ENCODE data around the gene ADCYAP1R1. TPM values are rescaled to one million over a fixed set of nuclear protein-coding genes. Genes with fewer than 3 reads are reported as not detected.

The ADCYAP1R1 gene
- polyA plus RNA-seq (ENCODE audit: insufficient read depth in 1 of 5, insufficient read length in 5 of 5, low replicate concordance in 1 of 5): 1 to 10 TPM in 4 of 5 donors, under 1 TPM in 1; 0.61 to 2.5 (median 1.5) TPM
- long read RNA-seq, donor 1: 0 reads
- long read RNA-seq, donor 2: 0 reads
- long read RNA-seq, donor 3: 0 reads
- long read RNA-seq, donor 4: 0 reads
- long read RNA-seq, donor 5: 0 reads
- long read RNA-seq, donor 6: 0 reads
- long read RNA-seq, donor 7: 0 reads
- long read RNA-seq, donor 8: 0 reads

GRCh38 chr7:31051598-31052486, at the start of gene ADCYAP1R1:
ADCYAP1R1 (plus strand) TSS chr7:31052308; CDS start chr7:31063265, 10,957 bp downstream.
- peak; percentile 22 to 23 for DNase-seq

- DNase-seq: no peak
Measured at GRCh38 chr7:31003097-31003496, 49.0 kb upstream of the ADCYAP1R1 start.

GRCh38 chr7:31003721-31004120, 48.4 kb upstream of the ADCYAP1R1 start:
- DNase-seq: no peak

DNA sequence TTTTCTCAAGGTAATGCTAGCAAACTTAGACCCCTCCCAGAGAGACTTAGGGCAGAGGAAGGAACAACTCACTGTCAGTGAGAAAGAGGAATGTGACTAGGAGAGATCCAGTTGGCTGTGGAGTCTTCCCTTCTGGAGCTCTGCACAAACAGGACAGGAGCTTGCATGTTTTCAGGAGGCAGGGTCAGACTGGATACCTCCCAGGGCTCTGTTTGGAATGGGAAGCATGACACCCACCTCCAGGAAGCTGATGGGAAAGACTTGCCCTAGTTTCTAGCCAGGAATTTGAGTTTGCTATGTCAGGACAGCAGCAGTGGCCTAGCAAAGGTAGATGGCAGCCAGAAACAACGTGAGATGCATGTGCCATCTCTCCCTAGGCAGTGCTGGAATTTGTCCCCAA, 47.7 kb upstream of the ADCYAP1R1 start:
- no peak for DNase-seq

DNA sequence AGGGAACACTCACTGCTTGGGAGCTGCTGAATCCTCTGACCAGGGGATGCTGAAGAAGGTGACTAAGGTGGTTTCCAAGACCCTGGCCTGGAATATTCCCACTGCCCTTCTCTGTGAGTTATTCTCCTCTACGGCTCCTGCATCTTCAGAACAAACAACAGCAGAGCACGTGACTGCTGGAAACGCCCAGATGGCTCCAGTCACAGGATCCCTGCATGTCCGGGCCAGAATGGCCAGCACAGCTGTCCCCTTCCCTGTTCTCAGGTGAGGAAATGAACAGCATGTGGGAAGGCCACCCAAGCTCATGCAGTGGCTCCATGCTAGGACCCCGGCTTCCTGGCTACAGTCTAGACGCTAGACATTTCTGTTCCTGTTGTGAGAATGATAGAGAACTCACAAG, 45.3 kb upstream of the ADCYAP1R1 start:
- DNase-seq: no peak

GRCh38 chr7:31007634-31008033, 44.5 kb upstream of the ADCYAP1R1 start:
- no peak for DNase-seq

GRCh38 chr7:31014826-31015225, 37.3 kb upstream of the ADCYAP1R1 start:
- DNase-seq: no peak

GRCh38 chr7:31017032-31017675, 35.0 kb upstream of the ADCYAP1R1 start:
- DNase-seq: no peak

- DNase-seq: no peak
Measured at GRCh38 chr7:31017721-31018120, 34.4 kb upstream of the ADCYAP1R1 start.

- DNase-seq: no peak
Measured at GRCh38 chr7:31019509-31019908, 32.6 kb upstream of the ADCYAP1R1 start.

GRCh38 chr7:31020161-31020560, 31.9 kb upstream of the ADCYAP1R1 start:
- DNase-seq: no peak

- DNase-seq: no peak
Measured at GRCh38 chr7:31020652-31021051, 31.5 kb upstream of the ADCYAP1R1 start.

- DNase-seq: no peak
Measured at GRCh38 chr7:31022117-31022516, 30.0 kb upstream of the ADCYAP1R1 start.

- no peak for DNase-seq
Measured at GRCh38 chr7:31022726-31023125, 29.4 kb upstream of the ADCYAP1R1 start.

GRCh38 chr7:31023877-31024276, 28.2 kb upstream of the ADCYAP1R1 start:
- no peak for DNase-seq

DNA sequence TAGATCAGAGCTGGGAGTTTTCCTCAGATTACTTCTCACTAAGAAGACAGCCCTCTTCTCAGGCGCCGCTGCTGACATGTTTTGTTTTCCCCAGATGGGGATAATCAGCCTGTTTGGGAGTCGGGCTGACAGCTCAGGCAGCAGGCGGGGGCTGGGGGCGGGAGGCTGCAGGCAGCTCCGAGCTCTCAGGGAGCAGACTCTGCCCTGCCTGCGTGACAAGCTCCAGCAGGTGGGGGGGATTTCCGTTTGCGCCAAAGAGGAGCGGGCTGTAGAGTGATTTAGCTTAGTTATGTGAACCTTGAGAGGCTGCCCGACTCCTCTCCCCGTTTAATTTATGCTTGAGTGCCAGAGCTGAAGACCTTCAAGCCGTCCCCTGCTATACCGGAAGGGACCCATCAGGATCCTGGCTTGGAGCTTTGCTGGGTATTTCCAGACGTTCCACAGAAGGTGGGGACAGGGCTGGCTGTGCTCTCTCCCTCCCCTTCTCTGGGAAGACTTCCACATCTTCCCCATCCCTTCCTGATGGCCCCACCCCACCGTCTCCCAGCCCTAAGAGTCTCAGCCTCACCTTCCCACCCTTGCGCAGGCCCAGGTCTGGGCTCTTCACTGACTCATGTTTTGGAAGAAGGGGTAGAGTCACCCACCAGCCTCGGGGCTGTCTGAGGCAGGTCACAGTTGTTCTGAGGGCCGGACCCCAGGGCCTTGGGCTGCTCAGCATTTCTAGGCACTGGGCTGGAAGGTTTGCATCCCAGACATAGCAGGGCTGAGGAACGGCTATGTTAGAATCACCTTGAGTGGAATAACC, 24.7 kb upstream of the ADCYAP1R1 start:
- peak; percentile 39 to 45 for DNase-seq

- no peak for DNase-seq
Measured at GRCh38 chr7:31028006-31028405, 24.1 kb upstream of the ADCYAP1R1 start.

- DNase-seq: no peak
Measured at GRCh38 chr7:31028417-31028992, 23.6 kb upstream of the ADCYAP1R1 start.

DNA sequence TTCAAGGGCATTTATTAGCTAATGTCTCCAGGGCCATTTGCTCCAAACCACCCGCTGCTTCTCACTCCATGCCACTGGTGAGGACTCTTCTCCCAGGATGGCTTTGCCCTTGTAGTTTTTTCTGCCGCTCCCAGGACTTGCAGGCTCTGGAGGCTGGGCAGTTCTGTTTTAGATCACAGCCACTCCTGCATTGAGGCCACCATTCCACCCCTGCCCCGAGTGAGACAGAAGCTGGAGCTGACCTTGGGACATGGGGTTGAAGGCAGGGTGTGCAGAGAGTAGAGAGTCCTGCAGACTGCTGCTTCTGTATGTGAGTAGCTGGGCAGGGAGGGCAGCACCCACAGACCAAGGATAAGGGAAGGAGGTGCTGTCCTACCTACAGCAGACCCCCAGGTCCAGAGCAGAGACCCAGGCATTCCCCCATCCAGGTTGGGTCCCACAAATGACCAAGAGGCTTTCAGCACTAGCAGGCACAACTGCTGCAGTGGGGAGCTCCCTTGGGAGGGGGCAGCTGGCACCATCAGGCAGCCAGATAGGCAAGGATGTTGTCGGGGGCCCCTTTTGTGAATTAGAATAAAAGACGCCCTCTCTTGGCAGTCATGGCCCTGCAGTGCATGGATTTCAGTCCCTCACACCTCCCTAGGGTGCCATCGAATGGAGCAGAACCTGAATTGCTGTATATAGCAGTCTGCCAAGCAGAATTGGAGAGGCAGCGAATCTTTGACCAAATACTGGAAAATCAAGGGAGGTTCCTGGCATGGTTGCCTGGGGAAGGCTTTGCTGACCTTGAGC, 22.7 kb upstream of the ADCYAP1R1 start:
- DNase-seq: no peak

GRCh38 chr7:31033674-31034300, 18.3 kb upstream of the ADCYAP1R1 start:
- DNase-seq: no peak

All from right lung (tissue), 10 donors.